GM12878 (cell line): Measurements from ENCODE around the gene EIF4E1B. TPM values are rescaled to one million over a fixed set of nuclear protein-coding genes. Genes with fewer than 3 reads are reported as not detected.

ENCODE experiments used
- ATAC-seq: fragments of 200-7000 bp; cut with Tn5 transposase; 3 replicates; pipeline ENCODE4 v1.9.1; 2020; ENCODE audit warnings: mild to moderate bottlenecking, moderate library complexity
- BruUV-seq: library from RNA; stranded (reverse); fragments of 400-500 nt; replicated peaks from 2 replicates; lab custom pipeline; 2021; lab: Mats Ljungman, UMichigan
- CTCF ChIA-PET: fragments of 300-600 bp; sonication (Branson Sonifier 250); formaldehyde crosslinking; extraction: SDS; loops from one replicate; lab custom pipeline; 2021; ENCODE audit warnings: inconsistent platforms; lab: Yijun Ruan, JAX
- POLR2A ChIA-PET: fragments of 350-600 bp; formaldehyde crosslinking; extraction: SDS; loops from one replicate; lab custom pipeline; 2021; ENCODE audit warnings: inconsistent platforms; lab: Charles Lee
- RAD21 ChIA-PET: fragments of 300-600 bp; sonication (Branson Sonifier 250); formaldehyde crosslinking; loops from one replicate; lab custom pipeline; 2023; ENCODE audit warnings: antibody characterized with exemption; ENCODE audit not compliant: unreplicated experiment; lab: Charles Lee
- SMC1A ChIA-PET: fragments of 300-600 bp; sonication (Branson Sonifier 250); formaldehyde crosslinking; loops from one replicate; lab custom pipeline; 2023; ENCODE audit not compliant: unreplicated experiment, uncharacterized antibody; lab: Charles Lee
- DNase-seq: peaks from one replicate; pipeline ENCODE4 v3.0.0-alpha.2; 2011; ENCODE audit warnings: low read depth, low spot score
- FAIRE-seq: peaks from 3 replicates; lab custom pipeline; 2011; peaks lifted over from hg19 to GRCh38; lab: Jason Lieb, UNC
- H2AFZ ChIP-seq: 2 replicates; pipeline ENCODE4 v1.6.0; 2011; ENCODE audit warnings: low read depth, low read length, control low read depth; ENCODE audit not compliant: control insufficient read depth
- H3K27ac ChIP-seq: 2 replicates; pipeline ENCODE4 v1.5.1; 2011; ENCODE audit warnings: control low read depth; ENCODE audit not compliant: control insufficient read depth, insufficient read depth
- H3K27me3 ChIP-seq, 2 experiments: replicated peaks in 1 of 2; 2 replicates each; pipeline versions ENCODE4 v1.6.0 to v1.6.1; 2011; ENCODE audit warnings: low read length in 1 of 2; ENCODE audit not compliant: control insufficient read depth in 2 of 2, insufficient read depth in 2 of 2
- H3K36me3 ChIP-seq, 2 experiments: 2 replicates each; pipeline ENCODE4 v1.5.1; 2011; ENCODE audit warnings: low read length in 1 of 2; ENCODE audit not compliant: control insufficient read depth in 2 of 2, insufficient read depth in 2 of 2
- H3K4me1 ChIP-seq: 2 replicates; pipeline ENCODE4 v1.6.1; 2011; ENCODE audit warnings: mild to moderate bottlenecking, low read length, moderate library complexity, mixed read lengths; ENCODE audit not compliant: control insufficient read depth, insufficient read depth
- H3K4me2 ChIP-seq: 2 replicates; pipeline ENCODE4 v1.6.0; 2011; ENCODE audit warnings: control low read depth; ENCODE audit not compliant: control insufficient read depth, insufficient read depth
- H3K4me3 ChIP-seq: fragments of 200-600 bp; sonication (generic); 2 replicates; pipeline ENCODE4 v1.5.1; 2016
- H3K79me2 ChIP-seq: 2 replicates; pipeline ENCODE4 v1.6.0; 2011; ENCODE audit warnings: low read length; ENCODE audit not compliant: control insufficient read depth, insufficient read depth
- H3K9ac ChIP-seq: 2 replicates; pipeline ENCODE4 v1.8.0; 2011; ENCODE audit warnings: low read length, control low read depth, mixed read lengths; ENCODE audit not compliant: control insufficient read depth, insufficient read depth
- H3K9me3 ChIP-seq: replicated peaks from 3 replicates; pipeline ENCODE4 v1.5.1; 2011; ENCODE audit warnings: mild to moderate bottlenecking, low read length; ENCODE audit not compliant: control insufficient read depth, insufficient read depth
- H4K20me1 ChIP-seq: 2 replicates; pipeline ENCODE4 v1.6.0; 2011; ENCODE audit not compliant: control insufficient read depth, insufficient read depth
- BHLHE40 ChIP-seq, 2 experiments: fragments of 450-650 bp in 1 of 2; IDR thresholded peaks; 2 replicates each; pipeline ENCODE4 v1.6.1; 2011 to 2017; ENCODE audit warnings: low read depth in 2 of 2, borderline replicate concordance in 1 of 2, improper control_type of control experiment in 1 of 2, low read length in 1 of 2, mild to moderate bottlenecking in 1 of 2
- BMI1 ChIP-seq: fragments of 450-650 bp; IDR thresholded peaks from 2 replicates; pipeline ENCODE4 v1.6.1; 2016; ENCODE audit warnings: mild to moderate bottlenecking, moderate library complexity, borderline replicate concordance
- IRF4 ChIP-seq: IDR thresholded peaks from 2 replicates; pipeline ENCODE4 v1.6.1; 2011; ENCODE audit warnings: low read depth, low read length
- MEF2A ChIP-seq: IDR thresholded peaks from 2 replicates; pipeline ENCODE4 v1.6.1; 2011; ENCODE audit warnings: low read depth, mild to moderate bottlenecking, low read length, moderate library complexity; ENCODE audit not compliant: insufficient read depth
- MTA2 ChIP-seq: fragments of 450-650 bp; IDR thresholded peaks from 2 replicates; pipeline ENCODE4 v1.6.1; 2016; ENCODE audit warnings: low read depth, mild to moderate bottlenecking, moderate library complexity
- MYC ChIP-seq: IDR thresholded peaks from 2 replicates; pipeline ENCODE4 v1.6.1; 2011; ENCODE audit warnings: mild to moderate bottlenecking, low read length, moderate library complexity, inconsistent platforms; ENCODE audit not compliant: insufficient read depth, insufficient replicate concordance, insufficient read length, severe bottlenecking
- POLR2AphosphoS5 ChIP-seq: IDR thresholded peaks from 2 replicates; pipeline ENCODE4 v1.6.1; 2011; ENCODE audit warnings: mild to moderate bottlenecking, low read length, inconsistent platforms
- SMC3 ChIP-seq: IDR thresholded peaks from 2 replicates; pipeline ENCODE4 v1.6.1; 2011; ENCODE audit warnings: low read length, improper control_type of control experiment, borderline replicate concordance
- SUZ12 ChIP-seq: fragments of 200-600 bp; sonication (generic); IDR thresholded peaks from one replicate; pipeline ENCODE4 v1.6.1; 2018; ENCODE audit warnings: antibody characterized with exemption, mild to moderate bottlenecking; ENCODE audit not compliant: unreplicated experiment
- TAF1 ChIP-seq: IDR thresholded peaks from 2 replicates; pipeline ENCODE4 v1.6.1; 2011; ENCODE audit warnings: mild to moderate bottlenecking, low read depth, low read length, borderline replicate concordance
- TCF7 ChIP-seq: IDR thresholded peaks from 2 replicates; pipeline ENCODE4 v1.6.1; 2014; ENCODE audit warnings: antibody characterized with exemption, borderline replicate concordance
- WGBS: methylation state at CpG from one replicate; pipeline ENCODE4 v1.1.6; 2016; ENCODE audit warnings: low lambda C conversion rate; ENCODE audit not compliant: insufficient replicate concordance, insufficient coverage; ENCODE audit errors: missing lambda C conversion rate; 5-methylcytosine and 5-hydroxymethylcytosine counted together
- in situ Hi-C: fragments of 300-500 bp; cut with MboI; formaldehyde crosslinking; loops from 9 replicates; pipeline ENCODE4 v1.14.3; 2018; ENCODE audit warnings: mixed read lengths
- intact Hi-C: fragments of 100-400 bp; cut with micrococcal nuclease; formaldehyde crosslinking; loops from one replicate; pipeline ENCODE4 v1.14.2; 2022; ENCODE audit not compliant: unreplicated experiment
- polyA plus RNA-seq, 11 experiments: library from polyadenylated mRNA; depleted of rRNA in 4 of 11; unstranded in 6 of 11; stranded (reverse) in 5 of 11; fragments of >200 nt; fragmentation: Nextera tagmentation in 4 of 11; fragmentation: Illumina TruSeq in 1 of 11; extraction: Ambion mirVana in 4 of 11; extraction: Trizol in 1 of 11; gene quantifications; 1 replicate in 1 of 11; 2 replicates in 10 of 11; pipeline versions ENCODE4 v1.2.1 to v1.2.3, GENCODE V29; 2011 to 2016; ENCODE audit warnings: inconsistent platforms in 2 of 11, missing spikeins in 2 of 11, low read depth in 1 of 11
- total RNA-seq, 4 experiments: library from RNA; depleted of rRNA in 3 of 4; stranded (reverse); fragments of >200 nt in 3 of 4; fragmentation: Illumina TruSeq in 1 of 4; extraction: Trizol in 1 of 4; gene quantifications; 2 replicates each; pipeline versions ENCODE4 v1.2.1 to v1.2.3, GENCODE V29; 2013 to 2021
- TF ChIP-seq, protein P1 (sequence below): fragments of 450-650 bp; IDR thresholded peaks from 2 replicates; pipeline ENCODE4 v1.6.1; 2017; ENCODE audit warnings: mild to moderate bottlenecking
- TF ChIP-seq, protein P2 (sequence below): fragments of 150-350 bp; IDR thresholded peaks from 2 replicates; pipeline ENCODE4 v1.6.1; 2014; ENCODE audit warnings: mild to moderate bottlenecking, low read depth, low read length
- TF ChIP-seq, protein P3 (sequence below): IDR thresholded peaks from 2 replicates; pipeline ENCODE4 v1.6.1; 2012; ENCODE audit warnings: low read depth, low read length, improper control_type of control experiment
- TF ChIP-seq, protein P4 (sequence below): fragments of 450-650 bp; IDR thresholded peaks from 2 replicates; pipeline ENCODE4 v1.6.1; 2017; ENCODE audit warnings: mild to moderate bottlenecking, moderate library complexity

Gene EIF4E1B
- total and polyA plus RNA-seq, 10 of the 15 experiments (the other 5 are each of a cell fraction or from before 2014, with no cell fraction given) = not detected

DNA sequence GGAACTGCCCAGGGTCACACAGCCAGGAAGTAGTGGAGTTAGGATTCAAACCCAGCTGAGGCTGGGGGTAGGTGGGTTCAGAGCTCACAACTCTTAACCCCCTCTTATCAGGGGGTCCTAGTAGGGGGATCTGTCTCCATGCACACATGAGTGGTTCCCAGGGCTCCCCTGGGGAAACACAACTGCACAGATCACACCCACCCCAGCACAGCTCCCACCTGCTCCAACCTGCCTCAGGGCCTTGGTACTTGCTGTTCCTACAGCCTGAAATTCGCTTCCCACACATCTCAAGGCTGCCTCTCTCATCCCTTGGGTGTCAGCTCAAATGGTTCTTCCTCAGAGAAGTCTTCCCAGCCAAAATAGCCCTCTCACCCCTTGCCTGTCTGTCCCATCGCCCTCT is 5.0 kb upstream of the EIF4E1B start:
- no TSS peak for BruUV-seq
- Histone ChIP-seq H3K27me3 (peaks cover 7 to 8% of the 10 kb centered on the region in 2 experiments), H3K9ac (no peak overlapping the region), H4K20me1 (0 out of 2 replicates have a peak, but pooled peaks cover 3% of the 10 kb centered on the region), H3K79me2 (no peaks in the 10 kb centered on the region), H3K4me3 (no peak overlapping the region), H3K9me3 (no peaks in the 10 kb centered on the region), H3K36me3 (no peaks in the 10 kb centered on the region), H3K27ac (no peak overlapping the region), H3K4me1 (no peaks in the 10 kb centered on the region; the same call in 1 of the 2 replicates), H2AFZ (no peak overlapping the region), H3K4me2 (no peak overlapping the region)
- intact Hi-C loops = no loop called here
- RAD21 ChIA-PET = no interaction called here
- ATAC-seq = no peak
- in situ Hi-C loops = no loop called here
- 0% methylated on average over 2 of the region's 2 CpGs for WGBS
- DNase-seq = no peak
- no peak for FAIRE-seq
- SMC1A ChIA-PET = no interaction called here
- POLR2A ChIA-PET = interaction anchor here (0.6 kb wide), 1 partner anchor 10 kb away, joined by 3 read pairs; no protein-coding TSS in a partner anchor
- CTCF ChIA-PET = no interaction called here
- TF ChIP-seq, protein P1, sequence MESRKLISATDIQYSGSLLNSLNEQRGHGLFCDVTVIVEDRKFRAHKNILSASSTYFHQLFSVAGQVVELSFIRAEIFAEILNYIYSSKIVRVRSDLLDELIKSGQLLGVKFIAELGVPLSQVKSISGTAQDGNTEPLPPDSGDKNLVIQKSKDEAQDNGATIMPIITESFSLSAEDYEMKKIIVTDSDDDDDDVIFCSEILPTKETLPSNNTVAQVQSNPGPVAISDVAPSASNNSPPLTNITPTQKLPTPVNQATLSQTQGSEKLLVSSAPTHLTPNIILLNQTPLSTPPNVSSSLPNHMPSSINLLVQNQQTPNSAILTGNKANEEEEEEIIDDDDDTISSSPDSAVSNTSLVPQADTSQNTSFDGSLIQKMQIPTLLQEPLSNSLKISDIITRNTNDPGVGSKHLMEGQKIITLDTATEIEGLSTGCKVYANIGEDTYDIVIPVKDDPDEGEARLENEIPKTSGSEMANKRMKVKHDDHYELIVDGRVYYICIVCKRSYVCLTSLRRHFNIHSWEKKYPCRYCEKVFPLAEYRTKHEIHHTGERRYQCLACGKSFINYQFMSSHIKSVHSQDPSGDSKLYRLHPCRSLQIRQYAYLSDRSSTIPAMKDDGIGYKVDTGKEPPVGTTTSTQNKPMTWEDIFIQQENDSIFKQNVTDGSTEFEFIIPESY = no peak
- TF ChIP-seq, protein P2, sequence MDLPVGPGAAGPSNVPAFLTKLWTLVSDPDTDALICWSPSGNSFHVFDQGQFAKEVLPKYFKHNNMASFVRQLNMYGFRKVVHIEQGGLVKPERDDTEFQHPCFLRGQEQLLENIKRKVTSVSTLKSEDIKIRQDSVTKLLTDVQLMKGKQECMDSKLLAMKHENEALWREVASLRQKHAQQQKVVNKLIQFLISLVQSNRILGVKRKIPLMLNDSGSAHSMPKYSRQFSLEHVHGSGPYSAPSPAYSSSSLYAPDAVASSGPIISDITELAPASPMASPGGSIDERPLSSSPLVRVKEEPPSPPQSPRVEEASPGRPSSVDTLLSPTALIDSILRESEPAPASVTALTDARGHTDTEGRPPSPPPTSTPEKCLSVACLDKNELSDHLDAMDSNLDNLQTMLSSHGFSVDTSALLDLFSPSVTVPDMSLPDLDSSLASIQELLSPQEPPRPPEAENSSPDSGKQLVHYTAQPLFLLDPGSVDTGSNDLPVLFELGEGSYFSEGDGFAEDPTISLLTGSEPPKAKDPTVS = no peak
- TF ChIP-seq MTA2 = no peak
- TF ChIP-seq, protein P3, sequence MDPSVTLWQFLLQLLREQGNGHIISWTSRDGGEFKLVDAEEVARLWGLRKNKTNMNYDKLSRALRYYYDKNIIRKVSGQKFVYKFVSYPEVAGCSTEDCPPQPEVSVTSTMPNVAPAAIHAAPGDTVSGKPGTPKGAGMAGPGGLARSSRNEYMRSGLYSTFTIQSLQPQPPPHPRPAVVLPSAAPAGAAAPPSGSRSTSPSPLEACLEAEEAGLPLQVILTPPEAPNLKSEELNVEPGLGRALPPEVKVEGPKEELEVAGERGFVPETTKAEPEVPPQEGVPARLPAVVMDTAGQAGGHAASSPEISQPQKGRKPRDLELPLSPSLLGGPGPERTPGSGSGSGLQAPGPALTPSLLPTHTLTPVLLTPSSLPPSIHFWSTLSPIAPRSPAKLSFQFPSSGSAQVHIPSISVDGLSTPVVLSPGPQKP = no peak
- no peak for TF ChIP-seq SMC3
- no peak for TF ChIP-seq MYC
- TF ChIP-seq TCF7 = no peak
- no peak for TF ChIP-seq POLR2AphosphoS5
- TF ChIP-seq TAF1 = no peak
- no peak for TF ChIP-seq BMI1
- no peak for TF ChIP-seq SUZ12
- no peak for TF ChIP-seq MEF2A
- no peak for TF ChIP-seq BHLHE40 (IDR thresholded peaks at IDR 0.05; ENCODE audit: borderline replicate concordance in 1 of 2, low read depth in 2 of 2, low read length in 1 of 2)
- no peak for TF ChIP-seq IRF4
- TF ChIP-seq, protein P4, sequence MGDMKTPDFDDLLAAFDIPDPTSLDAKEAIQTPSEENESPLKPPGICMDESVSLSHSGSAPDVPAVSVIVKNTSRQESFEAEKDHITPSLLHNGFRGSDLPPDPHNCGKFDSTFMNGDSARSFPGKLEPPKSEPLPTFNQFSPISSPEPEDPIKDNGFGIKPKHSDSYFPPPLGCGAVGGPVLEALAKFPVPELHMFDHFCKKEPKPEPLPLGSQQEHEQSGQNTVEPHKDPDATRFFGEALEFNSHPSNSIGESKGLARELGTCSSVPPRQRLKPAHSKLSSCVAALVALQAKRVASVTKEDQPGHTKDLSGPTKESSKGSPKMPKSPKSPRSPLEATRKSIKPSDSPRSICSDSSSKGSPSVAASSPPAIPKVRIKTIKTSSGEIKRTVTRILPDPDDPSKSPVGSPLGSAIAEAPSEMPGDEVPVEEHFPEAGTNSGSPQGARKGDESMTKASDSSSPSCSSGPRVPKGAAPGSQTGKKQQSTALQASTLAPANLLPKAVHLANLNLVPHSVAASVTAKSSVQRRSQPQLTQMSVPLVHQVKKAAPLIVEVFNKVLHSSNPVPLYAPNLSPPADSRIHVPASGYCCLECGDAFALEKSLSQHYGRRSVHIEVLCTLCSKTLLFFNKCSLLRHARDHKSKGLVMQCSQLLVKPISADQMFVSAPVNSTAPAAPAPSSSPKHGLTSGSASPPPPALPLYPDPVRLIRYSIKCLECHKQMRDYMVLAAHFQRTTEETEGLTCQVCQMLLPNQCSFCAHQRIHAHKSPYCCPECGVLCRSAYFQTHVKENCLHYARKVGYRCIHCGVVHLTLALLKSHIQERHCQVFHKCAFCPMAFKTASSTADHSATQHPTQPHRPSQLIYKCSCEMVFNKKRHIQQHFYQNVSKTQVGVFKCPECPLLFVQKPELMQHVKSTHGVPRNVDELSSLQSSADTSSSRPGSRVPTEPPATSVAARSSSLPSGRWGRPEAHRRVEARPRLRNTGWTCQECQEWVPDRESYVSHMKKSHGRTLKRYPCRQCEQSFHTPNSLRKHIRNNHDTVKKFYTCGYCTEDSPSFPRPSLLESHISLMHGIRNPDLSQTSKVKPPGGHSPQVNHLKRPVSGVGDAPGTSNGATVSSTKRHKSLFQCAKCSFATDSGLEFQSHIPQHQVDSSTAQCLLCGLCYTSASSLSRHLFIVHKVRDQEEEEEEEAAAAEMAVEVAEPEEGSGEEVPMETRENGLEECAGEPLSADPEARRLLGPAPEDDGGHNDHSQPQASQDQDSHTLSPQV = no peak
